ENCODE measurements around the gene SEMA4G. TPM values are rescaled to one million over a fixed set of nuclear protein-coding genes. Genes with fewer than 3 reads are reported as not detected.

The SEMA4G gene
- total RNA-seq, 1 donor from 2014 or later, result 6.5 TPM

Small RNA genes lying within 50 kb of the gene (small RNA-seq; reads per million reads assigned to genes)
- gene MIR608, result not detected

Other genes starting within 250 kb of the SEMA4G start
- gene PAX2, start 223.9 kb upstream of the SEMA4G start, total RNA-seq, result not detected
- 46.5 TPM for gene SLF2, start 56.5 kb upstream of the SEMA4G start, total RNA-seq
- 35.5 TPM for gene MRPL43, start 18.0 kb downstream of the SEMA4G start, total RNA-seq
- 6.5 TPM for gene TWNK, start 18.0 kb downstream of the SEMA4G start, total RNA-seq
- gene LZTS2, start 30.3 kb downstream of the SEMA4G start, total RNA-seq, result 15.5 TPM
- gene PDZD7, start 61.6 kb downstream of the SEMA4G start, total RNA-seq, result 10.2 TPM
- gene SFXN3, start 61.7 kb downstream of the SEMA4G start, total RNA-seq, result 45.7 TPM
- gene KAZALD1, start 92.5 kb downstream of the SEMA4G start, total RNA-seq, result 0.41 TPM
- not detected for gene TLX1, start 161.8 kb downstream of the SEMA4G start, total RNA-seq

Data from frontal cortex (tissue), 1 donor.